K562 (cell line): Measurements from ENCODE around the gene ARHGEF40. TPM values are rescaled to one million over a fixed set of nuclear protein-coding genes. Genes with fewer than 3 reads are reported as not detected.
A peak's percentile ranks its signal among the peaks of the same experiment; 100 is the strongest.
"Not testable (repeated sequence)": the region's sequence is repeated elsewhere in the genome, so short reads cannot be mapped to it uniquely, and the experiment has no call there.

ENCODE experiments used
- ATAC-seq: fragments of 200-7000 bp; cut with Tn5 transposase; 3 replicates; pipeline ENCODE4 v1.9.1; 2020; ENCODE audit warnings: moderate library complexity
- BruUV-seq: library from RNA; stranded (reverse); fragments of 400-500 nt; replicated peaks from 2 replicates; lab custom pipeline; 2021; lab: Mats Ljungman, UMichigan
- CTCF ChIA-PET: fragments of 300-600 bp; formaldehyde crosslinking; extraction: SDS; loops from one replicate; lab custom pipeline; 2021; ENCODE audit warnings: low intra/inter-chr PET ratio; lab: Yijun Ruan, JAX
- POLR2A ChIA-PET: fragments of 300-600, 350-650 bp; sonication (Branson Sonifier 250); formaldehyde crosslinking; extraction: SDS; loops from one replicate; lab custom pipeline; 2021; ENCODE audit warnings: antibody characterized with exemption, inconsistent platforms; lab: Yijun Ruan, JAX
- DNase-seq, 4 experiments: peaks; one replicate each; pipeline versions ENCODE4 v3.0.0 to v3.0.0-alpha.2; 2011 to 2018; ENCODE audit warnings: low spot score in 3 of 4, mixed read lengths in 3 of 4; ENCODE audit errors: extremely low read depth in 1 of 4
- FAIRE-seq: peaks from 2 replicates; lab custom pipeline; 2011; peaks lifted over from hg19 to GRCh38; lab: Jason Lieb, UNC
- H2AFZ ChIP-seq: 2 replicates; pipeline ENCODE4 v1.6.0; 2011; ENCODE audit warnings: low read depth, low read length, control low read depth, inconsistent platforms
- H3K27ac ChIP-seq: fragments of 200-600 bp; 3 replicates; pipeline ENCODE4 v1.8.0; 2011; ENCODE audit warnings: low read depth, mild to moderate bottlenecking, control low read depth, inconsistent platforms, low read length, moderate library complexity, mixed read lengths; ENCODE audit errors: extremely low read depth
- H3K27me3 ChIP-seq, 2 experiments: fragments of 300-600 bp in 1 of 2; 2 replicates in 1 of 2; 3 replicates in 1 of 2; pipeline versions ENCODE4 v1.6.0 to v1.8.0; 2011; ENCODE audit warnings: inconsistent platforms in 2 of 2, low read length in 2 of 2, mild to moderate bottlenecking in 1 of 2, mixed read lengths in 1 of 2, moderate library complexity in 1 of 2; ENCODE audit not compliant: control insufficient read depth in 2 of 2, insufficient read depth in 2 of 2
- H3K36me3 ChIP-seq: fragments of 300-600 bp; 3 replicates; pipeline ENCODE4 v1.8.0; 2011; ENCODE audit warnings: mild to moderate bottlenecking, low read length, inconsistent platforms; ENCODE audit not compliant: control insufficient read depth, insufficient read depth
- H3K4me1 ChIP-seq, 2 experiments: fragments of 200-600 bp in 1 of 2; replicated peaks in 1 of 2; 2 replicates in 1 of 2; 3 replicates in 1 of 2; pipeline versions ENCODE4 v1.5.1 to v1.8.0; 2011; ENCODE audit warnings: inconsistent platforms in 2 of 2, low read length in 2 of 2, mild to moderate bottlenecking in 1 of 2, mixed read lengths in 1 of 2, moderate library complexity in 1 of 2; ENCODE audit not compliant: control insufficient read depth in 2 of 2, insufficient read depth in 2 of 2
- H3K4me2 ChIP-seq: 2 replicates; pipeline ENCODE4 v1.6.1; 2011; ENCODE audit warnings: low read length, control low read depth, inconsistent platforms, mixed read lengths; ENCODE audit not compliant: insufficient read depth
- H3K4me3 ChIP-seq: fragments of 200-600 bp; sonication (generic), shearing (Covaris generic); 2 replicates; pipeline ENCODE4 v1.5.1; 2016; ENCODE audit warnings: control low read depth, inconsistent platforms
- H3K79me2 ChIP-seq: fragments of 200-600 bp; 3 replicates; pipeline ENCODE4 v1.8.0; 2011; ENCODE audit warnings: low read length, inconsistent platforms; ENCODE audit not compliant: control insufficient read depth, insufficient read depth
- H3K9ac ChIP-seq, 2 experiments: 2 replicates each; pipeline versions ENCODE4 v1.6.0 to v1.6.1; 2011; ENCODE audit warnings: low read depth in 2 of 2, low read length in 2 of 2, control low read depth in 1 of 2, inconsistent platforms in 1 of 2, mild to moderate bottlenecking in 1 of 2, mixed read lengths in 1 of 2; ENCODE audit not compliant: insufficient read depth in 1 of 2
- H3K9me1 ChIP-seq: one replicate; pipeline ENCODE4 v1.6.0; 2011; ENCODE audit warnings: inconsistent platforms, mild to moderate bottlenecking, low read length, moderate library complexity; ENCODE audit not compliant: control insufficient read depth, insufficient read depth
- H3K9me3 ChIP-seq: replicated peaks from 2 replicates; pipeline ENCODE4 v1.5.1; 2011; ENCODE audit warnings: low read depth, low read length, inconsistent platforms; ENCODE audit not compliant: control insufficient read depth, insufficient read depth
- H4K20me1 ChIP-seq: replicated peaks from 2 replicates; pipeline ENCODE4 v1.6.1; 2011; ENCODE audit warnings: low read length, inconsistent platforms, mixed read lengths; ENCODE audit not compliant: control insufficient read depth, insufficient read depth
- ATF3 ChIP-seq, 2 experiments: fragments of 450-650 bp in 1 of 2; sonication (generic) in 1 of 2; formaldehyde crosslinking in 1 of 2; IDR thresholded peaks in 1 of 2; conservative IDR thresholded peaks in 1 of 2; 2 replicates each; pipeline versions ENCODE4 v1.6.1 to v1.8.1; 2016 to 2023; ENCODE audit warnings: mild to moderate bottlenecking in 2 of 2, moderate library complexity in 2 of 2, inconsistent platforms in 1 of 2, missing genetic modification reagents in 1 of 2
- CBFA2T3 ChIP-seq: fragments of 450-650 bp; IDR thresholded peaks from 2 replicates; pipeline ENCODE4 v1.6.1; 2017
- CGGBP1 ChIP-seq: fragments of 250-450 bp; sonication (Bioruptor Pico); IDR thresholded peaks from 2 replicates; pipeline ENCODE4 v1.9.0; 2021; ENCODE audit warnings: mild to moderate bottlenecking
- JUND ChIP-seq, 2 experiments: IDR thresholded peaks; 2 replicates in 1 of 2; 3 replicates in 1 of 2; pipeline ENCODE4 v1.6.1; 2011; ENCODE audit warnings: borderline replicate concordance in 2 of 2, low read depth in 2 of 2, low read length in 2 of 2, improper control_type of control experiment in 1 of 2, missing biosample characterization in 1 of 2, missing genetic modification characterization in 1 of 2, missing genetic modification reagents in 1 of 2
- LCOR ChIP-seq: sonication (generic); formaldehyde crosslinking; IDR thresholded peaks from 2 replicates; pipeline ENCODE4 v1.8.0; 2022; ENCODE audit warnings: mild to moderate bottlenecking, missing genetic modification reagents
- NFIC ChIP-seq: fragments of 450-650 bp; IDR thresholded peaks from 2 replicates; pipeline ENCODE4 v1.6.1; 2017; ENCODE audit warnings: mild to moderate bottlenecking, inconsistent platforms
- PHF21A ChIP-seq: fragments of 450-650 bp; IDR thresholded peaks from 2 replicates; pipeline ENCODE4 v1.6.1; 2017; ENCODE audit warnings: low read depth, borderline replicate concordance
- ZBTB2 ChIP-seq: fragments of 450-650 bp; IDR thresholded peaks from 2 replicates; pipeline ENCODE4 v1.6.1; 2016; ENCODE audit warnings: antibody characterized with exemption
- ZNF146 ChIP-seq: IDR thresholded peaks from one replicate; pipeline ENCODE4 v1.6.1; 2018; ENCODE audit warnings: missing compliant biosample characterization; ENCODE audit not compliant: unreplicated experiment
- ZZZ3 ChIP-seq: fragments of 450-650 bp; IDR thresholded peaks from 2 replicates; pipeline ENCODE4 v1.6.1; 2016; ENCODE audit warnings: antibody characterized with exemption, mild to moderate bottlenecking, moderate library complexity
- WGBS: fragments of 100-300 bp; shearing (Covaris generic); methylation state at CpG from one replicate; pipeline ENCODE4 v1.1.6; 2016; ENCODE audit warnings: low coverage, mixed read lengths; ENCODE audit not compliant: insufficient coverage; ENCODE audit errors: missing lambda C conversion rate; 5-methylcytosine and 5-hydroxymethylcytosine counted together
- in situ Hi-C: fragments of 300-500 bp; cut with MboI; formaldehyde crosslinking; loops from 4 replicates; pipeline ENCODE4 v1.15.0; 2018; ENCODE audit warnings: inconsistent platforms, mixed read lengths
- intact Hi-C: fragments of 100-400 bp; cut with micrococcal nuclease; formaldehyde crosslinking; loops from 2 replicates; pipeline ENCODE4 v1.14.2; 2022
- polyA plus RNA-seq, 8 experiments: library from polyadenylated mRNA; depleted of rRNA in 4 of 8; stranded (reverse) in 5 of 8; unstranded in 3 of 8; fragments of >200 nt; fragmentation: Nextera tagmentation in 2 of 8; fragmentation: Illumina TruSeq in 1 of 8; extraction: Ambion mirVana in 2 of 8; extraction: Trizol in 1 of 8; gene quantifications; 2 replicates each; pipeline versions ENCODE4 v1.2.1 to v1.2.3, GENCODE V29; 2011 to 2014; ENCODE audit warnings: inconsistent platforms in 1 of 8, missing spikeins in 1 of 8
- total RNA-seq, 7 experiments: library from RNA; depleted of rRNA in 6 of 7; stranded (reverse); fragments of >200 nt in 6 of 7; fragmentation: Illumina TruSeq in 2 of 7; extraction: Trizol in 2 of 7; gene quantifications; 2 replicates each; pipeline versions ENCODE4 v1.2.1 to v1.2.3, GENCODE V29; 2011 to 2021; ENCODE audit warnings: low replicate concordance in 1 of 7

ARHGEF40 gene
- total and polyA plus RNA-seq, 9 of the 15 experiments (the other 6 are each of a cell fraction or from before 2014, with no cell fraction given), result 0.42 to 6.3 (median 3.8) TPM

GRCh38 chr14:21040941-21041340, 29.2 kb upstream of the ARHGEF40 start:
- H3K79me2 ChIP-seq, BruUV-seq, H4K20me1 ChIP-seq, H3K9ac ChIP-seq, H3K4me2 ChIP-seq, ATAC-seq, DNase-seq, H3K4me3 ChIP-seq, in situ Hi-C loops, H3K27ac ChIP-seq, H2AFZ ChIP-seq, H3K9me3 ChIP-seq, H3K36me3 ChIP-seq, H3K9me1 ChIP-seq, FAIRE-seq, H3K27me3 ChIP-seq: not testable (repeated sequence)
- WGBS, result 67% methylated on average over 1 of the region's 3 CpGs
- ChIA-PET CTCF (interaction anchor here (1.5 to 2.8 kb wide), 3 partner anchors 26 to 432 kb away, joined by 6 to 33 read pairs (median 11); no protein-coding TSS in a partner anchor), POLR2A (interaction anchor here (1.1 to 2.6 kb wide), 2 partner anchors 25 to 26 kb away, joined by 3 to 15 read pairs; no protein-coding TSS in a partner anchor)
- intact Hi-C loops, result loop anchor here (1.0 to 5.0 kb wide), 2 partner anchors 27 to 184 kb away; no protein-coding TSS in a partner anchor
- peaks cover 5 to 25% of the 10 kb centered on the region in 2 experiments; a peak in 4 of 5 replicates for H3K4me1 ChIP-seq

- WGBS, result 48% methylated on average over 11 of the region's 11 CpGs
- H3K4me1 ChIP-seq, result peaks cover 5 to 25% of the 10 kb centered on the region in 2 experiments; a peak in 4 of 5 replicates
- POLR2A ChIA-PET, result interaction anchor here (1.1 kb wide), 1 partner anchor 25 kb away, joined by 3 read pairs; no protein-coding TSS in a partner anchor
- TF ChIP-seq ZZZ3, result no peak
- peak; percentile 58 for TF ChIP-seq CBFA2T3
- no peak for TF ChIP-seq LCOR (CRISPR knock-in tag)
- peak; percentile 37; the same call in 1 of the 2 replicates for TF ChIP-seq ATF3 (IDR thresholded peaks at IDR 0.05)
- TF ChIP-seq ATF3 (CRISPR knock-in tag; conservative IDR thresholded peaks at IDR 0.05), result no peak
- TF ChIP-seq CGGBP1 (CRISPR knock-in tag), result no peak
- 0 out of 2 replicates have a peak, but pooled peaks have one; percentile 22 for TF ChIP-seq NFIC
- TF ChIP-seq ZNF146 (CRISPR knock-in tag), result no peak
- peak; percentile 69; the same call in 1 of the 2 replicates for TF ChIP-seq JUND (IDR thresholded peaks at IDR 0.05; ENCODE audit: borderline replicate concordance, low read depth, low read length)
- TF ChIP-seq JUND (tag; IDR thresholded peaks at IDR 0.05; ENCODE audit: borderline replicate concordance, low read depth, low read length), result peak; percentile 20; the same call in 1 of the 3 replicates
- TF ChIP-seq PHF21A, result no peak
- no peak for TF ChIP-seq ZBTB2
These were observed 28.2 kb upstream of the ARHGEF40 start, which contains the start of gene RNASE7 for GRCh38 chr14:21041676-21042433. Gene RNASE7 (plus strand): TSS chr14:21042362. CDS start chr14:21042993, 631 bp downstream.

More at GRCh38 chr14:21041676-21042433, 28.2 kb upstream of the ARHGEF40 start, which contains the start of gene RNASE7:
- intact Hi-C loops (loop anchor here (5.0 kb wide), 1 partner anchor 185 kb away; no protein-coding TSS in a partner anchor), in situ Hi-C loops (no loop called here)
- peak in 1 of 4 experiments; percentile 17 for DNase-seq
- Histone ChIP-seq H2AFZ (no peak within 1 kb of the TSS), H3K36me3 (no peaks in the 10 kb centered on the region), H3K9ac (no peak within 1 kb of the TSS), H3K27ac (no peak within 1 kb of the TSS), H3K79me2 (no peaks in the 10 kb centered on the region), H3K9me1 (no peaks in the 10 kb centered on the region), H3K4me3 (no peak within 1 kb of the TSS), H3K4me2 (no peak within 1 kb of the TSS), H4K20me1 (no peaks in the 10 kb centered on the region), H3K9me3 (no peaks in the 10 kb centered on the region), H3K27me3 (no peaks in the 10 kb centered on the region)
- no peak for FAIRE-seq
- BruUV-seq, result no TSS peak
- CTCF ChIA-PET, result interaction anchor here (0.7 kb wide), 1 partner anchor 15 kb away, joined by 3 read pairs; the partner anchor contains the start of gene RNASE8
- no peak for ATAC-seq
